ENCODE data around the gene VSNL1.
A peak's percentile ranks its signal among the peaks of the same experiment; 100 is the strongest.

The VSNL1 gene

DNA sequence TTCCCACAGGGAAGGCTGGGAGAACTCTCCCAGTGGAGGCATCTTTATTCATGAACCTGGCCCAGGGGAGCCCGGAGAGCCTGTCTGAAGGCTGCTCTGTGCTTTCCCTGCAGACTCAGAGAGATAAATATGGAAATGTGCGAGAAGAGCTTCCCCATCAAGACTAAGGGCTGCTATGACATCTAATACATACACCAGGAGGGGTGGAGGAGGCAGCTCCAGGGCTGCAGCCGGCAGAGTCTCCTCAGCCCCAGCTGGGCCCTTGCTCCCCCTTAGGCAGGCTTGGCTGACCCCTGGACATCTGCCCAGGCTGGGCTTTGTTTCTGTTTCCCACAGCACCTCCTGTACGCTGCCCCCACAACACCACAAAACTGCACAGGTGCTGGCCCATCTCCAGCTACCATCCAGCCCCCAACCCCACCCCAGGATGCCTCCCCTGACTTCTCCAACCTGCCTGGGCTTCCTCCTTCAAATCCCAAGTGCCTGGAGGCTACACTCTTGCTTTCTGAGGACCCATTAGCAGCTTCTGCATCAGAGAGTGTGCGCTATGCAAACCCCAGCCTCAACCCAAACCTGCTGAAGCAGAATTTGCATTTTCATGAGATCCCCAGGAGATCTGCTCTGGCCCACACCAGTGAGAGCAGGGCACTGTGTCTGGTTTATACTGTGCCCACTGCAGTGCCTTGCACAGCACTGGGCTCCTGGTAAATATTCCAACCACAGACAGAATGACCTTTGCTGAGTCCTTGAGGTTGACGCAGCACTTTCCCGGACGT lies 96.8 kb downstream of the VSNL1 start:
- no peak for DNase-seq (ENCODE audit: low read depth)
- no peak overlapping the region for H3K4me3 ChIP-seq (ENCODE audit: low read length)
- TF ChIP-seq, protein P1, sequence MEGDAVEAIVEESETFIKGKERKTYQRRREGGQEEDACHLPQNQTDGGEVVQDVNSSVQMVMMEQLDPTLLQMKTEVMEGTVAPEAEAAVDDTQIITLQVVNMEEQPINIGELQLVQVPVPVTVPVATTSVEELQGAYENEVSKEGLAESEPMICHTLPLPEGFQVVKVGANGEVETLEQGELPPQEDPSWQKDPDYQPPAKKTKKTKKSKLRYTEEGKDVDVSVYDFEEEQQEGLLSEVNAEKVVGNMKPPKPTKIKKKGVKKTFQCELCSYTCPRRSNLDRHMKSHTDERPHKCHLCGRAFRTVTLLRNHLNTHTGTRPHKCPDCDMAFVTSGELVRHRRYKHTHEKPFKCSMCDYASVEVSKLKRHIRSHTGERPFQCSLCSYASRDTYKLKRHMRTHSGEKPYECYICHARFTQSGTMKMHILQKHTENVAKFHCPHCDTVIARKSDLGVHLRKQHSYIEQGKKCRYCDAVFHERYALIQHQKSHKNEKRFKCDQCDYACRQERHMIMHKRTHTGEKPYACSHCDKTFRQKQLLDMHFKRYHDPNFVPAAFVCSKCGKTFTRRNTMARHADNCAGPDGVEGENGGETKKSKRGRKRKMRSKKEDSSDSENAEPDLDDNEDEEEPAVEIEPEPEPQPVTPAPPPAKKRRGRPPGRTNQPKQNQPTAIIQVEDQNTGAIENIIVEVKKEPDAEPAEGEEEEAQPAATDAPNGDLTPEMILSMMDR (IDR thresholded peaks at IDR 0.05; ENCODE audit: insufficient read depth, low read depth, low read length, missing control alignments) = no peak

DNA sequence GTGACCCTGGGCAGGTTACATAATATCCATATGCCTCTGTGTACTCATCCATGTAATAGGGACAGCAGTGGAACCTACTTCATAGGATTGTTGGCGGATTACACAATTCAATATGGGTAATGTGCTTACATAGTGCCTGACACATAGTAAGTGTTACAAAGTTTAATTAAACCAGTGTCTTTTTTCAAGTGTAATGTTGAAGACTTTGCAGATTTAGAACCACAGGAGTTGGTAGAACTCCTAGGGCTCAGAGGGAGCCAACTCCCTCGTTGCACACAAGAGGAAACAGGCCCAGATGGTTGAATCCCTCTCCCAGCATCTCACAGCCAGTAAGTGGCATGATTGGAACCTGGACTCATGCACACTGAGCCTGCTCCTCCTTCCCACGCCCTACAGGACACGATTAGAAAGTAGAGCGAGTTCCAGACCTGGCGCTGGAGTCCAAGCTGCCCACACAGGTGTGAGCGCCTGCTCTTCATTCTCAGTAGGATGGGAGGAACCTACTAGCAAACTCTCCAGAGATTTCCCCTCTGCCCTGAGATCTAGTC lies 97.8 kb downstream of the VSNL1 start:
- TF ChIP-seq, protein P1 (IDR thresholded peaks at IDR 0.05; ENCODE audit: insufficient read depth, low read depth, low read length, missing control alignments) = no peak
- H3K4me3 ChIP-seq (ENCODE audit: low read length) = no peak overlapping the region
- no peak for DNase-seq (ENCODE audit: low read depth)

DNA sequence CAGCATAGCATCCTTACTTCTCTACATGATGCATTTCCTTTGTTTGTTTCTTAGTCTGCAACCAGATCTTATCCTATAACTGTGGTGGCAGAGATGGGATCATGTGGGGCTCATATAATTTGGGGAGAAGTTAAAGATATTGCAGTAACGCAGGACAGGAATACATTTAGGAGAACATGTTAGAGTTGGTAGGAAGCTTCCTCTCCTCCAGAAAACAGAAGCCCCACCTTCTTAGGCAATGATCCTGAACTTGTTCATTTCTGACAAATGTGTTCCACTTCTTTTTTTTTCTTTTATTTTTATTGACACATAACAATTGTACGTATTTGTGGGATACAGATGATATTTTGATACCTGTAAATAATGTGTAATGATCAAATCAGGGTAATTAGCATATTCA lies 99.9 kb downstream of the VSNL1 start:
- TF ChIP-seq, protein P1 (IDR thresholded peaks at IDR 0.05; ENCODE audit: insufficient read depth, low read depth, low read length, missing control alignments) = no peak
- H3K4me3 ChIP-seq (ENCODE audit: low read length) = no peak overlapping the region
- DNase-seq (ENCODE audit: low read depth) = no peak

DNA sequence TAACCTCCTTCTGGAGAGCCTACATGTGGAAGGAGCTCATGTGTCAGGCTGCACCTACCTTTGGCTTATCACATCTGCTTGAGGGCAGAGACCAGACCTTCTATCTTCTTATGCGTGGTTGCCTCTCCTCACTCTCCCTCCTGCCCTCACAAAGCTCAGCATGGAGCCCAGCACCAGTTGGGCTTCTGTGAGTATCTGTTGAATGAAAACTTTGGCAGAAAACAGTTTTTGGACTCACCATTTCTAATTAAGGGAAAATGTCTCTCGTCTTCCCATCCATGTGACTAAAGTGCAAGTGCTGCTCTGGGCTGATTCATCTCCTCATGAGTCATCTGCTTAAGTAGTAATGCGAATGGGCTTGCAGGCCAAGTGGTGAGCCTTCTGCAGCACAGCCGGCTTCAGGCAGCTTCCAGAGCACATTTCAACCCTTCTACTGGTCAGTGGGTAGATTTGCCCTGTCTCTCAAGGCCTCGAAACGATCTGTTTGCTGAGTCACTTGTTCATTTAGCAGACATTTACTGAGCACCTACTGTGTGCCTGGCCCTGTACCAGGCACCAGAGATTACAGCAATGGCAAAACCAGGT lies 102.6 kb downstream of the VSNL1 start:
- DNase-seq (ENCODE audit: low read depth) = peak; percentile 96
- TF ChIP-seq, protein P1 (IDR thresholded peaks at IDR 0.05; ENCODE audit: insufficient read depth, low read depth, low read length, missing control alignments) = peak; percentile 9

DNA sequence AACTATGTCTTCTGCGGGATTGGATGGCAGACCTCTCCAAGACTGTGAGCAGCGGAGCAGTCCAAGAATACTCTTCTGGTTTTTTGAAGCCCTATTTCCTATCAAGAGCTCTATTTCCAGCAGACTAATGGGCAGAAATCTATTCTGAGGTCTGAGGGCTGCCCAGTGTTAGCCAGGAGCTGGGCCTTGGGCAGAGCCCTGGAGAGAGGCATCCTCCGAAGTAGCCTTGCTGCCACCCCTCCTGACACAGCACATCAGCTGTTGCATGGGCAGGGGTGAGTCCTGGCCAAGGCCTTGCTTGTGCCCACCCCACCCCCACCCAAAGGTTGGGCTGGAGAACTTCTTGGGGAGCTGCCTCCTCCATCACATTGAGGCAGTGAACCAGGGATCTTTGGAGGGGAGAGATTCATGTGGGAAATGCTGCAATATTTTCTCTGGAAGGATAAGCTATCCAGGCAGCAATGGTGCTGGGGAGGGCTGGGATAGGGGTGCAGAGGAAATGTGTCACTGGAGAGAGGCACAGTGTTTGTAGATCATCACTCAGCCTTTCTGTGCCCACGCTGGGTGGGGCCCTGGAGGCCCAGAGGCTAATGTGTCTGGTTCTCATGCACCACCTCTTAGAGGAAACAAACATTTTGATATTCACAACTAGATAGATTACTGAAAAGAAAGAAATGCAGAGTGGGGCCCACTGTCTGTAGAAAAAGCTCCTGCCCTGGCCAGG lies 104.7 kb downstream of the VSNL1 start:
- TF ChIP-seq, protein P1 (IDR thresholded peaks at IDR 0.05; ENCODE audit: insufficient read depth, low read depth, low read length, missing control alignments) = no peak
- H3K4me3 ChIP-seq (ENCODE audit: low read length) = no peak overlapping the region
- DNase-seq (ENCODE audit: low read depth) = peak; percentile 89

More for the DNA sequence above, 102.6 kb downstream of the VSNL1 start:
- no peak overlapping the region for H3K4me3 ChIP-seq (ENCODE audit: low read length)

DNA sequence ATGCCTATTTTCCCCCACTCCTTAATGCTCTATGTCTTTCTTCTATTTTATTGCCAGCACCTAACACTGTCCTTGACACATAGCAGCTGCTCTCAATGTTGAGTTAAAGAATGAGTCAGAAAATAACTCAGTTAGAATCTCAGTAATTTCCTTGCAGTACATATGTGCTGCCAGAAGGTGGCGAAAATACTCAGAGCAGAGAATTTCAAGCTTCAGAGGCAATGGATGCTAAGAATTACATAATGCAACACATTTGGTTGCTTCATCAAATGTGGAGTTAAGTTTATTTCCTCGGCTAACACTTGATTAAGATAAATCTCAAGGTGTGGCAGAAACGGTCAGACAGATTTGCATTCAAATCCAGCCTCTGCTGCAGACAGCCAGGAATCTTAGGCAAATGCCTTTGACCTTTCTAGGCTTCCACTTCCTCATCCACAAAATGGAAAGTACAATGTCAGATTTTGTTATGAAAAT lies 105.6 kb downstream of the VSNL1 start:
- peak; percentile 90 for DNase-seq (ENCODE audit: low read depth)
- H3K4me3 ChIP-seq (ENCODE audit: low read length) = no peak overlapping the region
- TF ChIP-seq, protein P1 (IDR thresholded peaks at IDR 0.05; ENCODE audit: insufficient read depth, low read depth, low read length, missing control alignments) = peak; percentile 87
